Cardiac muscle cell (in vitro differentiated cells and primary cell): ENCODE results near the gene CHCHD6. TPM values are rescaled to one million over a fixed set of nuclear protein-coding genes. Genes with fewer than 3 reads are reported as not detected.

Experiments
- DNase-seq, 2 donors: peaks; one replicate each; pipeline versions ENCODE4 v3.0.0 to v3.0.0-alpha.2; 2010 to 2017; ENCODE audit warnings: low read depth in 1 of 2, low spot score in 1 of 2
- H3K27ac ChIP-seq: fragments of 200-600 bp; sonication (generic); 2 replicates; pipeline ENCODE4 v1.5.1; 2016
- H3K27me3 ChIP-seq: fragments of 200-600 bp; sonication (generic); 2 replicates; pipeline ENCODE4 v1.6.0; 2016; ENCODE audit warnings: control low read depth
- H3K36me3 ChIP-seq: fragments of 200-600 bp; sonication (generic); 2 replicates; pipeline ENCODE4 v1.5.1; 2016; ENCODE audit warnings: control low read depth
- H3K4me1 ChIP-seq: fragments of 200-600 bp; sonication (generic); 2 replicates; pipeline ENCODE4 v1.8.1; 2017; ENCODE audit warnings: low read depth, mild to moderate bottlenecking, mixed run types
- H3K4me3 ChIP-seq: fragments of 200-600 bp; sonication (generic); 2 replicates; pipeline ENCODE4 v1.5.1; 2016; ENCODE audit warnings: mild to moderate bottlenecking
- H3K9me3 ChIP-seq: fragments of 200-600 bp; sonication (generic); 2 replicates; pipeline ENCODE4 v1.5.1; 2017; ENCODE audit warnings: low read depth, mild to moderate bottlenecking, control low read depth
- CTCF ChIP-seq: IDR thresholded peaks from 2 replicates; pipeline ENCODE4 v1.5.1; 2012; ENCODE audit warnings: low read depth, mild to moderate bottlenecking, low read length
- polyA plus RNA-seq: library from polyadenylated mRNA; unstranded; fragments of >200 nt; fragmentation: Nextera tagmentation; extraction: Ambion mirVana; gene quantifications from 2 replicates; pipeline ENCODE4 v1.2.1, GENCODE V29; 2016
- total RNA-seq: library from RNA; depleted of rRNA; stranded (reverse); fragments of >200 nt; gene quantifications from 2 replicates; pipeline ENCODE4 v1.2.3, GENCODE V29; 2016

CHCHD6 gene
- total and polyA plus RNA-seq, 2 experiments from 2014 or later, result 76.0 to 102 TPM

GRCh38 chr3:126964261-126964660 lies 260.2 kb downstream of the CHCHD6 start:
- H3K36me3 ChIP-seq, result no peaks in the 10 kb centered on the region
- H3K27ac ChIP-seq, result no peak overlapping the region
- DNase-seq, result no peak
- no peaks in the 10 kb centered on the region for H3K9me3 ChIP-seq
- no peaks in the 10 kb centered on the region for H3K27me3 ChIP-seq
- H3K4me1 ChIP-seq, result no peaks in the 10 kb centered on the region
- TF ChIP-seq CTCF, result no peak
- H3K4me3 ChIP-seq, result no peak overlapping the region

- no peak for TF ChIP-seq CTCF
- Histone ChIP-seq H3K36me3 (no peaks in the 10 kb centered on the region), H3K27ac (no peak overlapping the region), H3K4me1 (no peaks in the 10 kb centered on the region), H3K27me3 (no peaks in the 10 kb centered on the region), H3K9me3 (no peaks in the 10 kb centered on the region), H3K4me3 (no peak overlapping the region)
- no peak for DNase-seq
Measured at GRCh38 chr3:126964950-126965349, 260.9 kb downstream of the CHCHD6 start.

GRCh38 chr3:126965526-126966080 lies 261.6 kb downstream of the CHCHD6 start:
- TF ChIP-seq CTCF, result no peak
- H3K4me1 ChIP-seq, result no peaks in the 10 kb centered on the region
- H3K36me3 ChIP-seq, result no peaks in the 10 kb centered on the region
- no peak overlapping the region for H3K27ac ChIP-seq
- H3K4me3 ChIP-seq, result no peak overlapping the region
- no peaks in the 10 kb centered on the region for H3K27me3 ChIP-seq
- DNase-seq, result no peak
- no peaks in the 10 kb centered on the region for H3K9me3 ChIP-seq

- Histone ChIP-seq H3K9me3 (no peaks in the 10 kb centered on the region), H3K27me3 (no peaks in the 10 kb centered on the region), H3K4me1 (no peaks in the 10 kb centered on the region), H3K27ac (no peak overlapping the region), H3K36me3 (no peaks in the 10 kb centered on the region), H3K4me3 (no peak overlapping the region)
- DNase-seq, result no peak
- no peak for TF ChIP-seq CTCF
Measured at GRCh38 chr3:126967386-126967785, 263.3 kb downstream of the CHCHD6 start.

GRCh38 chr3:126968391-126969390 lies 264.7 kb downstream of the CHCHD6 start:
- no peaks in the 10 kb centered on the region for H3K9me3 ChIP-seq
- H3K4me1 ChIP-seq, result no peaks in the 10 kb centered on the region
- no peak for TF ChIP-seq CTCF
- H3K27ac ChIP-seq, result no peak overlapping the region
- H3K27me3 ChIP-seq, result no peaks in the 10 kb centered on the region
- DNase-seq, result no peak
- no peak overlapping the region for H3K4me3 ChIP-seq
- H3K36me3 ChIP-seq, result no peaks in the 10 kb centered on the region
